Lower leg skin (tissue), 4 donors: ENCODE measurements around the gene EIF4G2. TPM values are rescaled to one million over a fixed set of nuclear protein-coding genes. Genes with fewer than 3 reads are reported as not detected.

Source experiments
- DNase-seq, 2 donors: peaks; one replicate each; pipeline ENCODE4 v3.0.0-alpha.2; 2019; ENCODE audit warnings: low spot score in 2 of 2
- H3K4me3 ChIP-seq: fragments of 200-600 bp; sonication (generic); 2 replicates; pipeline ENCODE4 v1.5.1; 2017; ENCODE audit warnings: mild to moderate bottlenecking, low read depth; ENCODE audit not compliant: poor library complexity, severe bottlenecking
- POLR2A ChIP-seq, 2 donors: fragments of 450-650 bp; IDR thresholded peaks; one replicate each; pipeline ENCODE4 v1.6.1; 2016 to 2017; ENCODE audit warnings: antibody characterized with exemption in 2 of 2, mild to moderate bottlenecking in 1 of 2, moderate library complexity in 1 of 2
- WGBS, 2 donors: methylation state at CpG; one replicate each; pipeline ENCODE4 v1.1.5; 2018; 5-methylcytosine and 5-hydroxymethylcytosine counted together
- intact Hi-C: fragments of 100-400 bp; cut with DNase I; formaldehyde crosslinking; loops from one replicate; pipeline ENCODE4 v1.15.0; 2023; ENCODE audit warnings: low total_unique reads
- total RNA-seq, 4 donors: library from RNA; depleted of rRNA; stranded (reverse); fragments of >200 nt; gene quantifications; one replicate each; pipeline ENCODE4 v1.1.0, GENCODE V29; 2016
- TF ChIP-seq, protein P1 (sequence below), 3 donors: fragments of 450-650 bp; IDR thresholded peaks; one replicate each; pipeline ENCODE4 v1.5.1; 2016; ENCODE audit warnings: antibody characterized with exemption in 3 of 3, mild to moderate bottlenecking in 3 of 3, moderate library complexity in 2 of 3

The EIF4G2 gene
- total RNA-seq, 4 donors from 2014 or later: 380 to 450 (median 415) TPM

- WGBS, 2 donors: 75 to 76% methylated on average over 3 of the region's 3 CpGs
- intact Hi-C loops: no loop called here
- H3K4me3 ChIP-seq: no peak overlapping the region
- no peak for DNase-seq
- no peak for TF ChIP-seq POLR2A (IDR thresholded peaks at IDR 0.05)
- TF ChIP-seq, protein P1, sequence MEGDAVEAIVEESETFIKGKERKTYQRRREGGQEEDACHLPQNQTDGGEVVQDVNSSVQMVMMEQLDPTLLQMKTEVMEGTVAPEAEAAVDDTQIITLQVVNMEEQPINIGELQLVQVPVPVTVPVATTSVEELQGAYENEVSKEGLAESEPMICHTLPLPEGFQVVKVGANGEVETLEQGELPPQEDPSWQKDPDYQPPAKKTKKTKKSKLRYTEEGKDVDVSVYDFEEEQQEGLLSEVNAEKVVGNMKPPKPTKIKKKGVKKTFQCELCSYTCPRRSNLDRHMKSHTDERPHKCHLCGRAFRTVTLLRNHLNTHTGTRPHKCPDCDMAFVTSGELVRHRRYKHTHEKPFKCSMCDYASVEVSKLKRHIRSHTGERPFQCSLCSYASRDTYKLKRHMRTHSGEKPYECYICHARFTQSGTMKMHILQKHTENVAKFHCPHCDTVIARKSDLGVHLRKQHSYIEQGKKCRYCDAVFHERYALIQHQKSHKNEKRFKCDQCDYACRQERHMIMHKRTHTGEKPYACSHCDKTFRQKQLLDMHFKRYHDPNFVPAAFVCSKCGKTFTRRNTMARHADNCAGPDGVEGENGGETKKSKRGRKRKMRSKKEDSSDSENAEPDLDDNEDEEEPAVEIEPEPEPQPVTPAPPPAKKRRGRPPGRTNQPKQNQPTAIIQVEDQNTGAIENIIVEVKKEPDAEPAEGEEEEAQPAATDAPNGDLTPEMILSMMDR (IDR thresholded peaks at IDR 0.05): no peak
Measured at GRCh38 chr11:10847960-10848860, 39.5 kb upstream of the EIF4G2 start.

DNA sequence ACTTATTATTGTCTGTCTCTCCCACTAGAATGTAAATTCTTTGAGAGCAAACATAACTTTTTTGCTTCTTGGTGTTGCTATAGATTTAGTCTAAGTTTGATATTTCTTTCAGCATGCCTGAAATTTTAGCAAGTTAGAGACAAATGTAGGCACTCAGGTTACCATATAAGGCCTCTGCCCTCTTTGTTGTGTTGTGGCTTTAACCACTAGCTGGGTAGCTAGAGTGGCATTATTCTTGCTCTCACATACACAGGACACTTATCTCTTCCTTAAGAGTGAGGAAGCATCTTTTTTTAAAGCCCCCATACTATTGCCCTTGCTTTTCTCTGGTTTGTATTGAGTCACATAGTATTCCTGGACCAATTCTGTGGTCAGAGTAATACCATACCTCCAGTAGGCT lies 37.9 kb upstream of the EIF4G2 start:
- no peak overlapping the region for H3K4me3 ChIP-seq
- no peak for TF ChIP-seq POLR2A (IDR thresholded peaks at IDR 0.05)
- TF ChIP-seq, protein P1 (IDR thresholded peaks at IDR 0.05): no peak
- intact Hi-C loops: no loop called here
- no peak for DNase-seq

DNA sequence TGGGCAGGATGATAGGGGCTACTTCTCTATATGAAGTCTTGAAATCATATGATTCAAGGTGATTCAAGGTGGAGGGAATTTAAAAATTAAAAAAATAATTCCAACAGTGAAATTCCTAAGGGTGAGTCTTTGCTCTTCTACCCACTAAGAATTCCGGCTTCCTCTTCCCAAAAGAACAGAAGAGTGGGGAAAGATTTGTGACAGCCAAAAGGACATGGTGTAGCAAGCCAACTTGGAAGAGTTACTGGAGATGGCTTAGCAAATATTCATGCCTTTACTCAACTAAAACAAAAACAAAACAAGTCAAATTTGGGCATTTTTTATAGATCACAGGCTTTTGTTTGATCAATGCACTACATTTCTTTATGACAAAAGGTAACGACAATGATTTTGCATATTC lies 36.9 kb upstream of the EIF4G2 start:
- H3K4me3 ChIP-seq: no peak overlapping the region
- WGBS, 2 donors: 68 to 85% methylated on average over 2 of the region's 2 CpGs
- no peak for DNase-seq
- TF ChIP-seq, protein P1 (IDR thresholded peaks at IDR 0.05): no peak
- no peak for TF ChIP-seq POLR2A (IDR thresholded peaks at IDR 0.05)
- intact Hi-C loops: no loop called here

DNA sequence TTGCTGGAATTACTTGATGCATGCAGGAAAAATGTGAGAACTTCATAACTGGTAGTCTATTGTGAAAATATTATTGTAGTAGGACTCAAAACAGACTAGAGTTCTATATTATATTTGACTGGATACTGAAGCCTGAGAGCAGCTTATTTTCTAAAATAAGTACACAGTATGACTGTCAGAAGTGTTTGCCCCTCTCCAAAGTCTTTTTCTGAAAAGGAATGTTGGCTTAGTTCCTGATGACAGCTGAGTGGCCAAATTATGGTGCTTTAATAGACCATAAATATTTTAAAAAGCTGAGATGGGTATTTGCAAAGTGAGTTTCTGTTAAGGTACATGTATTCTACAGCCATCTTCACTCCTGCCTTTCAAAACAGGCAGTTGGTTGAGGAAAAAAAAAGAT lies 36.1 kb upstream of the EIF4G2 start:
- no peak overlapping the region for H3K4me3 ChIP-seq
- TF ChIP-seq, protein P1 (IDR thresholded peaks at IDR 0.05): no peak
- TF ChIP-seq POLR2A (IDR thresholded peaks at IDR 0.05): no peak
- no peak for DNase-seq
- intact Hi-C loops: no loop called here

- TF ChIP-seq POLR2A (IDR thresholded peaks at IDR 0.05): no peak
- TF ChIP-seq, protein P1 (IDR thresholded peaks at IDR 0.05): no peak
- intact Hi-C loops: no loop called here
- H3K4me3 ChIP-seq: no peak overlapping the region
- DNase-seq: no peak
Measured at GRCh38 chr11:10844356-10844755, 35.6 kb upstream of the EIF4G2 start.

- DNase-seq: no peak
- TF ChIP-seq, protein P1 (IDR thresholded peaks at IDR 0.05): no peak
- no peak for TF ChIP-seq POLR2A (IDR thresholded peaks at IDR 0.05)
- WGBS, 2 donors: 77 to 93% methylated on average over 3 of the region's 3 CpGs
- intact Hi-C loops: no loop called here
- H3K4me3 ChIP-seq: no peak overlapping the region
Measured at GRCh38 chr11:10838881-10839280, 30.2 kb upstream of the EIF4G2 start.
